MM.1S (cell line): ENCODE data around the gene DENND1A.

ENCODE experiments used
- DNase-seq: peaks from one replicate; pipeline ENCODE4 v3.0.0-alpha.2; 2015
- H2AFZ ChIP-seq: fragments of 300-600 bp; sonication (generic); 2 replicates; pipeline ENCODE4 v1.6.0; 2016; ENCODE audit warnings: antibody characterized with exemption, low read length
- H3F3A ChIP-seq: fragments of 300-600 bp; sonication (generic); 2 replicates; pipeline ENCODE4 v1.6.1; 2016; ENCODE audit warnings: mild to moderate bottlenecking, antibody characterized with exemption, low read length, moderate library complexity, mixed read lengths; ENCODE audit not compliant: insufficient read depth
- H3K27ac ChIP-seq: fragments of 300-600 bp; sonication (generic); 2 replicates; pipeline ENCODE4 v1.5.1; 2016; ENCODE audit warnings: mild to moderate bottlenecking, low read length
- H3K27me3 ChIP-seq: fragments of 300-600 bp; sonication (generic); replicated peaks from 2 replicates; pipeline ENCODE4 v1.6.0; 2016; ENCODE audit warnings: low read length; ENCODE audit not compliant: insufficient read depth
- H3K36me3 ChIP-seq: fragments of 300-600 bp; sonication (generic); replicated peaks from 2 replicates; pipeline ENCODE4 v1.6.1; 2016; ENCODE audit warnings: mild to moderate bottlenecking, low read length, mixed read lengths; ENCODE audit not compliant: insufficient read depth
- H3K4me1 ChIP-seq: fragments of 300-600 bp; sonication (generic); 2 replicates; pipeline ENCODE4 v1.6.1; 2016; ENCODE audit warnings: low read length, mixed read lengths
- H3K4me2 ChIP-seq: fragments of 300-600 bp; sonication (generic); 2 replicates; pipeline ENCODE4 v1.6.0; 2016; ENCODE audit warnings: low read depth, low read length
- H3K4me3 ChIP-seq: fragments of 300-600 bp; sonication (generic); 2 replicates; pipeline ENCODE4 v1.5.1; 2016; ENCODE audit warnings: low read length, mixed read lengths
- H3K79me2 ChIP-seq: fragments of 300-600 bp; sonication (generic); 2 replicates; pipeline ENCODE4 v1.6.1; 2016; ENCODE audit warnings: mixed run types, low read length, mixed read lengths
- H3K9ac ChIP-seq: fragments of 300-600 bp; sonication (generic); 2 replicates; pipeline ENCODE4 v1.6.1; 2016; ENCODE audit warnings: low read length, mixed read lengths
- H3K9me2 ChIP-seq: fragments of 300-600 bp; sonication (generic); replicated peaks from 2 replicates; pipeline ENCODE4 v1.6.1; 2016; ENCODE audit warnings: mild to moderate bottlenecking, low read length, mixed read lengths; ENCODE audit not compliant: insufficient read depth
- H3K9me3 ChIP-seq: fragments of 300-600 bp; sonication (generic); replicated peaks from 2 replicates; pipeline ENCODE4 v1.6.1; 2016; ENCODE audit warnings: mild to moderate bottlenecking, low read length, mixed read lengths; ENCODE audit not compliant: insufficient read depth
- H4K20me1 ChIP-seq: fragments of 300-600 bp; sonication (generic); 2 replicates; pipeline ENCODE4 v1.6.1; 2016; ENCODE audit warnings: mild to moderate bottlenecking, low read length, moderate library complexity, mixed read lengths; ENCODE audit not compliant: insufficient read depth
- CTCF ChIP-seq: fragments of 300-600 bp; sonication (generic); IDR thresholded peaks from 2 replicates; pipeline ENCODE4 v1.5.1; 2016; ENCODE audit warnings: antibody characterized with exemption, low read length, mixed read lengths
- EZH2 ChIP-seq: fragments of 300-600 bp; sonication (generic); optimal IDR thresholded peaks from 2 replicates; pipeline ENCODE3; 2017; ENCODE audit warnings: low read depth, mild to moderate bottlenecking, antibody characterized with exemption, low read length, mixed read lengths
- EZH2phosphoT487 ChIP-seq: fragments of 300-600 bp; sonication (generic); IDR thresholded peaks from 2 replicates; pipeline ENCODE4 v1.6.1; 2018; ENCODE audit warnings: antibody characterized with exemption, low read length

DENND1A gene

GRCh38 chr9:123784518-123784917 is 145.4 kb downstream of the DENND1A start:
- no peak overlapping the region for H3K27ac ChIP-seq
- TF ChIP-seq EZH2phosphoT487 (no peak), EZH2 (no peak), CTCF (no peak)
- no peaks in the 10 kb centered on the region for H4K20me1 ChIP-seq
- H3K4me1 ChIP-seq, result peaks cover 3% of the 10 kb centered on the region; the same call in 1 of the 2 replicates
- H3F3A ChIP-seq, result no peaks in the 10 kb centered on the region
- H3K4me3 ChIP-seq, result no peak overlapping the region
- no peak overlapping the region for H2AFZ ChIP-seq
- no peaks in the 10 kb centered on the region for H3K79me2 ChIP-seq
- no peak for DNase-seq
- no peak overlapping the region for H3K9ac ChIP-seq
- no peaks in the 10 kb centered on the region for H3K9me2 ChIP-seq
- H3K27me3 ChIP-seq, result no peaks in the 10 kb centered on the region
- no peaks in the 10 kb centered on the region for H3K36me3 ChIP-seq
- no peaks in the 10 kb centered on the region for H3K9me3 ChIP-seq
- no peak overlapping the region for H3K4me2 ChIP-seq

- H3K79me2 ChIP-seq, result no peaks in the 10 kb centered on the region
Measured at GRCh38 chr9:123778232-123778902, 151.6 kb downstream of the DENND1A start.

GRCh38 chr9:123776708-123777537 is 153.0 kb downstream of the DENND1A start:
- no peak overlapping the region for H2AFZ ChIP-seq

More at GRCh38 chr9:123778232-123778902, 151.6 kb downstream of the DENND1A start:
- H2AFZ ChIP-seq, result no peak overlapping the region
- H3K27ac ChIP-seq, result no peak overlapping the region
- H3K27me3 ChIP-seq, result no peaks in the 10 kb centered on the region
- no peaks in the 10 kb centered on the region for H3K36me3 ChIP-seq
- no peaks in the 10 kb centered on the region for H3K9me3 ChIP-seq
- H4K20me1 ChIP-seq, result no peaks in the 10 kb centered on the region
- H3K4me1 ChIP-seq, result no peaks in the 10 kb centered on the region
- H3K9ac ChIP-seq, result no peak overlapping the region
- H3K4me3 ChIP-seq, result no peak overlapping the region
- no peak for DNase-seq
- no peaks in the 10 kb centered on the region for H3F3A ChIP-seq
- no peaks in the 10 kb centered on the region for H3K9me2 ChIP-seq
- no peak overlapping the region for H3K4me2 ChIP-seq
- TF ChIP-seq EZH2phosphoT487, result no peak
- no peak for TF ChIP-seq CTCF
- TF ChIP-seq EZH2, result no peak

More at GRCh38 chr9:123776708-123777537, 153.0 kb downstream of the DENND1A start:
- Histone ChIP-seq H3F3A (no peaks in the 10 kb centered on the region), H3K9me3 (no peaks in the 10 kb centered on the region), H3K27ac (no peak overlapping the region), H3K9me2 (no peaks in the 10 kb centered on the region), H3K36me3 (no peaks in the 10 kb centered on the region), H3K4me3 (no peak overlapping the region), H3K4me1 (no peaks in the 10 kb centered on the region), H3K79me2 (no peaks in the 10 kb centered on the region), H3K27me3 (no peaks in the 10 kb centered on the region), H3K9ac (no peak overlapping the region), H3K4me2 (no peak overlapping the region), H4K20me1 (no peaks in the 10 kb centered on the region)
- TF ChIP-seq CTCF, result no peak
- TF ChIP-seq EZH2phosphoT487, result no peak
- no peak for TF ChIP-seq EZH2
- no peak for DNase-seq
